Stomach (tissue), 9 donors: ENCODE results near the gene VPS13D. TPM values are rescaled to one million over a fixed set of nuclear protein-coding genes. Genes with fewer than 3 reads are reported as not detected.

ENCODE experiments used
- DNase-seq, 2 donors: peaks; one replicate each; pipeline versions ENCODE4 v3.0.0 to v3.0.0-alpha.2; 2013 to 2019
- H3K27ac ChIP-seq, 5 donors: fragments of 200-600 bp in 4 of 5; sonication (generic) in 4 of 5; one replicate each; pipeline ENCODE4 v1.5.1; 2013 to 2019; ENCODE audit warnings: mild to moderate bottlenecking in 1 of 5, moderate library complexity in 1 of 5
- H3K27me3 ChIP-seq, 3 donors: fragments of 200-600 bp; sonication (generic); one replicate each; pipeline ENCODE4 v1.5.1; 2017 to 2019; ENCODE audit warnings: mixed run types in 1 of 3
- H3K36me3 ChIP-seq, 4 donors: fragments of 200-600 bp; sonication (generic); 1 replicate in 3 of 4; 2 replicates in 1 of 4; pipeline ENCODE4 v1.5.1; 2016 to 2019
- H3K4me1 ChIP-seq, 4 donors: fragments of 200-600 bp; sonication (generic); one replicate each; pipeline ENCODE4 v1.5.1; 2016 to 2019
- H3K4me3 ChIP-seq, 4 donors: fragments of 200-600 bp; sonication (generic) in 3 of 4; one replicate each; pipeline ENCODE4 v1.5.1; 2016 to 2019; ENCODE audit warnings: mild to moderate bottlenecking in 1 of 4
- H3K9me3 ChIP-seq, 4 donors: fragments of 200-600 bp; sonication (generic); one replicate each; pipeline ENCODE4 v1.5.1; 2016 to 2019
- EP300 ChIP-seq: sonication (generic); formaldehyde crosslinking; IDR thresholded peaks from one replicate; pipeline ENCODE4 v1.6.1; 2017; ENCODE audit warnings: antibody characterized with exemption
- POLR2A ChIP-seq, 4 donors: fragments of 450-650 bp; IDR thresholded peaks; one replicate each; pipeline ENCODE4 v1.6.1; 2016; ENCODE audit warnings: antibody characterized with exemption in 4 of 4, control low read depth in 2 of 4, mild to moderate bottlenecking in 1 of 4, moderate library complexity in 1 of 4
- POLR2AphosphoS5 ChIP-seq, 3 donors: sonication (generic); formaldehyde crosslinking; IDR thresholded peaks; one replicate each; pipeline ENCODE4 v1.6.1; 2016; ENCODE audit warnings: antibody characterized with exemption in 3 of 3
- WGBS, 5 donors: extraction: QIAGEN DNeasy Blood & Tissue Kit in 3 of 5; methylation state at CpG; one replicate each; pipeline versions ENCODE4 v1.1.5 to v1.1.7; 2013 to 2018; 5-methylcytosine and 5-hydroxymethylcytosine counted together
- intact Hi-C: fragments of 100-400 bp; cut with DNase I; formaldehyde crosslinking; loops from one replicate; pipeline ENCODE4 v1.15.1; 2023; ENCODE audit warnings: low total_unique reads
- polyA plus RNA-seq, 3 donors: library from polyadenylated mRNA; stranded (reverse); fragments of 200-250 nt; gene quantifications; one replicate each; pipeline ENCODE4 v1.2.3, GENCODE V29; 2013
- total RNA-seq, 5 donors: library from RNA; depleted of rRNA; stranded (reverse); fragments of >200 nt; gene quantifications; one replicate each; pipeline versions ENCODE4 v1.1.0 to v1.2.3, GENCODE V29; 2014 to 2016
- TF ChIP-seq, protein P1 (sequence below), 7 experiments: fragments of 450-650 bp in 4 of 7; fragments of 200-600 bp in 3 of 7; sonication (generic) in 3 of 7; IDR thresholded peaks; one replicate each; pipeline ENCODE4 v1.5.1; 2016 to 2019; ENCODE audit warnings: antibody characterized with exemption in 7 of 7, control low read depth in 2 of 7, mild to moderate bottlenecking in 1 of 7
- donor health status: healthy with polysubstance abuse.
- donor health status: Bipolar disorder and iron deficiency.
- donor health status: healthy.

The VPS13D gene
- total and polyA plus RNA-seq, 8 donors: 6.7 to 106 (median 66.5) TPM

DNA sequence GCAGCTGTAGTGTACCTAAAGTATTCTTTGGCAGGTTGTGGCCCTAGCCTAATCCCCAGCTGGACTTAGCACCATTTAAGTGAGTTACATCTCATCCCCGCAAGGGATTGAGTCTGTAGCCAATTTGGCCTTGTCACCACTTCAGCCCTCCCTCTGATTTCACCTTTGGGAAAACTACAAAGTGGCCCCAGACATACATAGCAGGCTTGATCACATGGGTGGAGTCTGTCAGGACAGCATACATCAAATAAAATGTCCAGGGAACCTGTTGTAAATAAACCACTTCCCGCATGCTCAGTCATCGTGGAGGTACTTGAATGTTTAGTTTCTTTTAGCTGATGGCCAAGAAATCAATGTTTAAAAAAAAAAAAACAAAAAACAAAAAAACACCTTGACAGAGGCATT is 245.7 kb downstream of the VPS13D start:
- Histone ChIP-seq H3K36me3 (no peaks in the 10 kb centered on the region), H3K27ac (peak overlapping the region; percentile 78 to 85 (median 80)), H3K9me3 (no peaks in the 10 kb centered on the region), H3K4me3 (no peak overlapping the region), H3K27me3 (no peaks in the 10 kb centered on the region), H3K4me1 (peaks cover 50 to 85% (median 76%) of the 10 kb centered on the region in 4 donors)
- TF ChIP-seq, protein P1, sequence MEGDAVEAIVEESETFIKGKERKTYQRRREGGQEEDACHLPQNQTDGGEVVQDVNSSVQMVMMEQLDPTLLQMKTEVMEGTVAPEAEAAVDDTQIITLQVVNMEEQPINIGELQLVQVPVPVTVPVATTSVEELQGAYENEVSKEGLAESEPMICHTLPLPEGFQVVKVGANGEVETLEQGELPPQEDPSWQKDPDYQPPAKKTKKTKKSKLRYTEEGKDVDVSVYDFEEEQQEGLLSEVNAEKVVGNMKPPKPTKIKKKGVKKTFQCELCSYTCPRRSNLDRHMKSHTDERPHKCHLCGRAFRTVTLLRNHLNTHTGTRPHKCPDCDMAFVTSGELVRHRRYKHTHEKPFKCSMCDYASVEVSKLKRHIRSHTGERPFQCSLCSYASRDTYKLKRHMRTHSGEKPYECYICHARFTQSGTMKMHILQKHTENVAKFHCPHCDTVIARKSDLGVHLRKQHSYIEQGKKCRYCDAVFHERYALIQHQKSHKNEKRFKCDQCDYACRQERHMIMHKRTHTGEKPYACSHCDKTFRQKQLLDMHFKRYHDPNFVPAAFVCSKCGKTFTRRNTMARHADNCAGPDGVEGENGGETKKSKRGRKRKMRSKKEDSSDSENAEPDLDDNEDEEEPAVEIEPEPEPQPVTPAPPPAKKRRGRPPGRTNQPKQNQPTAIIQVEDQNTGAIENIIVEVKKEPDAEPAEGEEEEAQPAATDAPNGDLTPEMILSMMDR (IDR thresholded peaks at IDR 0.05): no peak
- TF ChIP-seq EP300 (no peak), POLR2AphosphoS5 (IDR thresholded peaks at IDR 0.05) (peak in 1 of 3 donors; percentile 19)
- intact Hi-C loops: no loop called here
- DNase-seq: no peak
- WGBS, 5 donors: 37 to 51% (median 49%) methylated on average over 3 of the region's 3 CpGs

- Histone ChIP-seq H3K9me3 (no peaks in the 10 kb centered on the region), H3K27me3 (no peaks in the 10 kb centered on the region), H3K4me3 (no peak overlapping the region), H3K27ac (peak overlapping the region; percentile 43 to 85 (median 80)), H3K4me1 (peaks cover 54 to 90% (median 80%) of the 10 kb centered on the region in 4 donors), H3K36me3 (no peaks in the 10 kb centered on the region)
- DNase-seq: no peak
- peak in 2 of 3 donors; percentile 34 for TF ChIP-seq POLR2AphosphoS5 (IDR thresholded peaks at IDR 0.05)
- TF ChIP-seq POLR2A (IDR thresholded peaks at IDR 0.05): no peak
- intact Hi-C loops: no loop called here
- 21 to 56% (median 33%) methylated on average over 2 of the region's 2 CpGs for WGBS, 5 donors
Measured at GRCh38 chr1:12475947-12476346, 246.1 kb downstream of the VPS13D start.

GRCh38 chr1:12477314-12477713 is 247.5 kb downstream of the VPS13D start:
- intact Hi-C loops: no loop called here
- TF ChIP-seq, protein P1 (IDR thresholded peaks at IDR 0.05): no peak
- TF ChIP-seq EP300 (no peak), POLR2AphosphoS5 (IDR thresholded peaks at IDR 0.05) (no peak), POLR2A (IDR thresholded peaks at IDR 0.05) (no peak)
- H3K9me3 ChIP-seq: no peaks in the 10 kb centered on the region
- H3K27me3 ChIP-seq: no peaks in the 10 kb centered on the region
- H3K4me3 ChIP-seq: no peak overlapping the region
- 91 to 95% (median 94%) methylated on average over 5 of the region's 5 CpGs for WGBS, 5 donors
- H3K4me1 ChIP-seq: peaks cover 60 to 100% (median 88%) of the 10 kb centered on the region in 4 donors
- no peaks in the 10 kb centered on the region for H3K36me3 ChIP-seq
- H3K27ac ChIP-seq: peak overlapping the region in 4 of 5 donors; percentile 80 to 85 (median 82)
- DNase-seq: no peak

GRCh38 chr1:12477936-12478611 is 248.2 kb downstream of the VPS13D start:
- no peaks in the 10 kb centered on the region for H3K36me3 ChIP-seq
- H3K27me3 ChIP-seq: no peaks in the 10 kb centered on the region
- H3K9me3 ChIP-seq: no peaks in the 10 kb centered on the region
- H3K4me3 ChIP-seq: no peak overlapping the region
- intact Hi-C loops: no loop called here
- TF ChIP-seq POLR2AphosphoS5 (IDR thresholded peaks at IDR 0.05) (peak; percentile 62 to 86 (median 70)), POLR2A (IDR thresholded peaks at IDR 0.05) (no peak)
- peak overlapping the region; percentile 80 to 85 (median 83) for H3K27ac ChIP-seq
- peak; percentile 69 to 97 for DNase-seq
- 4 to 15% (median 12%) methylated on average over 18 to 19 of the region's 19 CpGs for WGBS, 5 donors
- peaks cover 60 to 92% (median 84%) of the 10 kb centered on the region in 4 donors for H3K4me1 ChIP-seq

GRCh38 chr1:12478612-12478985 is 248.8 kb downstream of the VPS13D start:
- WGBS, 5 donors: 23 to 39% (median 25%) methylated on average over 9 to 11 of the region's 11 CpGs
- TF ChIP-seq EP300 (no peak), POLR2A (IDR thresholded peaks at IDR 0.05) (no peak), POLR2AphosphoS5 (IDR thresholded peaks at IDR 0.05) (no peak)
- TF ChIP-seq, protein P1 (IDR thresholded peaks at IDR 0.05): no peak
- peaks cover 60 to 87% (median 79%) of the 10 kb centered on the region in 4 donors for H3K4me1 ChIP-seq
- peak overlapping the region; percentile 80 to 85 (median 83) for H3K27ac ChIP-seq
- no peaks in the 10 kb centered on the region for H3K27me3 ChIP-seq
- no peaks in the 10 kb centered on the region for H3K36me3 ChIP-seq
- intact Hi-C loops: no loop called here
- H3K4me3 ChIP-seq: no peak overlapping the region
- no peaks in the 10 kb centered on the region for H3K9me3 ChIP-seq
- DNase-seq: no peak
